Activated naive CD4-positive, alpha-beta T cell treated with anti-CD3 and anti-CD28 coated beads, Interleukin-2, amount 50 U/mL, for 72 hours (primary cell): Measurements from ENCODE around the gene PCK2. TPM values are rescaled to one million over a fixed set of nuclear protein-coding genes. Genes with fewer than 3 reads are reported as not detected.
"Not testable (repeated sequence)": the region's sequence is repeated elsewhere in the genome, so short reads cannot be mapped to it uniquely, and the experiment has no call there.

Experiments
- ATAC-seq, 2 donors: fragments of 150-1000 bp; cut with Tn5 transposase; 2 replicates each; pipeline ENCODE4 v1.10.0; 2021; ENCODE audit warnings: mild to moderate bottlenecking in 2 of 2, moderate library complexity in 2 of 2
- DNase-seq, 2 donors: peaks; one replicate each; pipeline ENCODE4 v3.0.0; 2021 to 2022; ENCODE audit warnings: low spot score in 2 of 2
- H3K27ac Mint-ChIP-seq, 2 donors: one replicate each; pipeline ENCODE4 v1.8.0; 2022; ENCODE audit warnings: mild to moderate bottlenecking in 2 of 2, mixed read lengths in 2 of 2
- H3K36me3 Mint-ChIP-seq, 2 donors: one replicate each; pipeline ENCODE4 v1.8.0; 2022; ENCODE audit warnings: mixed read lengths in 2 of 2
- H3K9me3 Mint-ChIP-seq, 2 donors: one replicate each; pipeline ENCODE4 v1.8.0; 2022; ENCODE audit warnings: mixed read lengths in 2 of 2
- total RNA-seq, 2 donors: library from RNA; stranded (reverse); gene quantifications; one replicate each; pipeline ENCODE4 v1.2.3, GENCODE V29; 2022

Gene PCK2
- total RNA-seq, 2 donors from 2014 or later: 40.9 to 89.2 TPM

DNA sequence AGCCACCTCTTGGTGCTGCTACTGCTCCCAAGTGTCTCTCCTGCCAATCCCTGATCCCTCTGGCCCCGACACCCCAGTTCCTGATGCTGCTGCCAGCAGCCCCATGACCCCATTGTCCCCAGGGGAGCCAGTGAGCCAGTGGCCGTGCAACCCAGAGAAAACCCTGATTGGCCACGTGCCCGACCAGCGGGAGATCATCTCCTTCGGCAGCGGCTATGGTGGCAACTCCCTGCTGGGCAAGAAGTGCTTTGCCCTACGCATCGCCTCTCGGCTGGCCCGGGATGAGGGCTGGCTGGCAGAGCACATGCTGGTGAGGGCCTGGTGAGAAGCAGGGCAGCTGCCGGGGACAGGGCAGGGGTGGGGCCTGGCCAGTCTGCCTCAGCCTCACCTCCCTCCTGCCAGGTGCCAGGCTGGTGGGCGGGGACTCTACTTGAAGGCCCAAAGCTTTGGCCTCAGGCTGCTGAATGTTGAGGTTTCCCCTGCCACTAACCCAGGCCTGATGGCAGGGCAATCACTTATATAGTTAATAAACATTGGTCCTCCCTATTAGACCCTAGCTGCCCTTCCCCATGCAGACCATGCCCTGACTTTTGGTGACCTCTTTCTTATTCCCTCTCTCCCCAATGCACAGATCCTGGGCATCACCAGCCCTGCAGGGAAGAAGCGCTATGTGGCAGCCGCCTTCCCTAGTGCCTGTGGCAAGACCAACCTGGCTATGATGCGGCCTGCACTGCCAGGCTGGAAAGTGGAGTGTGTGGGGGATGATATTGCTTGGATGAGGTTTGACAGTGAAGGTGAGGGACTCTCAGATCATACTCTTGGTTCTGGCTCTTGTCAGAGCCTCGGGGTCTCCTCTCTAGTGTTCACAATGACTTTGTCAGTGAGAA, 5.1 kb downstream of the PCK2 start:
- Mint-ChIP-seq H3K27ac (peak overlapping the region in 1 of 2 donors; percentile 9), H3K36me3 (peaks cover 31 to 42% of the 10 kb centered on the region in 2 donors), H3K9me3 (no peaks in the 10 kb centered on the region)
- no peak for DNase-seq
- ATAC-seq: no peak

DNA sequence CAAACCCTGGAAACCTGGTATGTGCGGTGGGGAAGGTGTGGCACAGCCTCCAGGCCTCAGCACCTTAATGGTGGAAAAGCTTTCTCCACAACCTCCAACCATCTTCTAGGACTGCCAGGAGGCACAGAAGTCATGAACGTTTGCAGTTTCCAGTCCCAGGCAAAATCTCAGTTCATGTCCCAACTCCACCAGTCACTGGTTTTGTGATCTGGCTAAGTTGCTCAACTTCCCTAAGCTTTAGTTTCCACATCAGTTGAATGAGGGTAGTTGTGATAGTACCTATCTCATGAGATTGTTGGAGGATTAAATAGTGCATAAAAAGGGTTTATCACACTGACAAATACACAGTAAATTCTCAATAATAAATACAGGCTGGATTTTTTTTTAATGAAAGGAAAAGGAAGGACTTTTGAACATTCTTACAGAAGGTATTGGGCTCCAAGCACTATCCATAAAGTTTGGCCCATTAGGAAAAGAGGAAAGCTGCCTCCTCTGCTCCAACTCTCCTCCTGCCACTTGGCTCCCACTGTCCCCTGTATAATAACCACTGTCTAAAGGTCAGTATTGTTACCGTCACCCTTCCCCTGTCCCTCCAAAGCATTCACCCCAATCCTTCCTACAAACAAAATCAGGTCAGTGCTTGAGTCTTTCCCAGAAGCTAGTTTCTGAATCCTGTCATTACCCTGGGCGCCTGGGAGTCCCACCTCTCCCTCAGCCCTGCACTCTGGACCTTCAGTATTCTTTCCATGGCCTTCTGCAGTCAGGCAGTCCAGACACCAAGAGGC, 6.3 kb downstream of the PCK2 start:
- ATAC-seq: no peak
- Mint-ChIP-seq H3K36me3 (peaks cover 26 to 42% of the 10 kb centered on the region in 2 donors), H3K27ac (peak overlapping the region in 1 of 2 donors; percentile 12), H3K9me3 (no peaks in the 10 kb centered on the region)
- no peak for DNase-seq

DNA sequence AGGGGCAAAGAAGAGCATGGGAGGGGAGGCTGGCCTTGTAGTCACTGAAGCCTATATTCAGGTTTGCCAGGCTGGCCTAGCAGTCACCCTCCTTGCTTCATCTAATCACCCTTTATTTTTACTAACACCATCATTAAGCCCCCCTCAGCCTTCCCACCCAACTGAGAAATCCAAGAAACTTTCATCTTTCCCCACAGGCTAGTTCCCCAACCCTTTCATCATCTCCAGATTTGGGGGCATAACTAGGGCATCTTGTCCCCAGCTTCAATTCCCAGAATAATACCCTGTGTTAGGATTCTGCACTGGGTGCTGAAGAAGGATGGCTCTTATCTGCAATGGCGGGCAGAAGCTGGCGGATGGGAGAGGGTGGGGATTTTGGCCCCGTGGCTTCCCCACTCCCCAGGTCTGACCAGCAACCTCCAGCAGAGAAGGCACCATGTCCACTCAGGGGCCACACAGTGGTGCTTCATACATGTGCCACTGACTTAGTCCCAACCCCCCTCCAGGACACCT, 6.9 kb downstream of the PCK2 start:
- DNase-seq: no peak
- no peak for ATAC-seq
- Mint-ChIP-seq H3K36me3 (peaks cover 22 to 37% of the 10 kb centered on the region in 2 donors), H3K27ac (peak overlapping the region in 1 of 2 donors; percentile 36), H3K9me3 (no peaks in the 10 kb centered on the region)

DNA sequence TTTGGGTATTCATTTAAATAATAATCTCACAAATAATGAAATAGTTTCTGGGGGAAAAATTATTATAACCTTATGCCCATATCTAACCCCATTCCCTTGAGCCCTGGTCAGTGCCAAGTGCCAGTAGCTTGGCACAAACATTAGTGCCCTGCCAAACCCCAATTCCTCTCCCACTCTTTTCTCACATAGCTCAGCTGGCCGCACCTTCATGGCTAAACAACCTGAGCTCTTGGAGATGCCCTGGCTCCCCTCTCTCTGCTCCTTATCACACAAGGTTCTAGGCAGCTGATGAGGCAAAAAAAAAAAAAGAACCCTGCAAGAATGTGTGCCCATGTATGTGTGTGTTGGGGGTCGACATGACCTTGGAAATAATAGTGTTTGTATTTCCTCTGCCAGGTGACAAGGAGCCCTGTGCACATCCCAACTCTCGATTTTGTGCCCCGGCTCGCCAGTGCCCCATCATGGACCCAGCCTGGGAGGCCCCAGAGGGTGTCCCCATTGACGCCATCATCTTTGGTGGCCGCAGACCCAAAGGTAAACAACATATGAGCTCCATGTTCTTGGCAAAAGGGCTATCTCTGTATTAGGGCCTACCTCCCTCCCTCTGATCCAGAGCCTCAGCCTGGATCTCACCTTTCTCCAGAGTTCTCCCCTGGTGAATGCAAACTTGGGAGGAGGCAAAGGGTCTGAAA, 8.4 kb downstream of the PCK2 start:
- DNase-seq (no peak), ATAC-seq (no peak)
- Mint-ChIP-seq H3K9me3 (no peaks in the 10 kb centered on the region), H3K36me3 (peaks cover 15 to 29% of the 10 kb centered on the region in 2 donors), H3K27ac (no peak overlapping the region)

DNA sequence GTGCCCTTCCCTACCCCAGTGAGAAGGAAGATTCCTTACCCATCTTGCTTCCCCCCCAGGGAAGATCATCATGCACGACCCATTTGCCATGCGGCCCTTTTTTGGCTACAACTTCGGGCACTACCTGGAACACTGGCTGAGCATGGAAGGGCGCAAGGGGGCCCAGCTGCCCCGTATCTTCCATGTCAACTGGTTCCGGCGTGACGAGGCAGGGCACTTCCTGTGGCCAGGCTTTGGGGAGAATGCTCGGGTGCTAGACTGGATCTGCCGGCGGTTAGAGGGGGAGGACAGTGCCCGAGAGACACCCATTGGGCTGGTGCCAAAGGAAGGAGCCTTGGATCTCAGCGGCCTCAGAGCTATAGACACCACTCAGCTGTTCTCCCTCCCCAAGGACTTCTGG, 9.3 kb downstream of the PCK2 start:
- Mint-ChIP-seq H3K9me3 (no peaks in the 10 kb centered on the region), H3K36me3 (peaks cover 15 to 29% of the 10 kb centered on the region in 2 donors), H3K27ac (peak overlapping the region in 1 of 2 donors; percentile 72)
- ATAC-seq (no peak), DNase-seq (no peak)

DNA sequence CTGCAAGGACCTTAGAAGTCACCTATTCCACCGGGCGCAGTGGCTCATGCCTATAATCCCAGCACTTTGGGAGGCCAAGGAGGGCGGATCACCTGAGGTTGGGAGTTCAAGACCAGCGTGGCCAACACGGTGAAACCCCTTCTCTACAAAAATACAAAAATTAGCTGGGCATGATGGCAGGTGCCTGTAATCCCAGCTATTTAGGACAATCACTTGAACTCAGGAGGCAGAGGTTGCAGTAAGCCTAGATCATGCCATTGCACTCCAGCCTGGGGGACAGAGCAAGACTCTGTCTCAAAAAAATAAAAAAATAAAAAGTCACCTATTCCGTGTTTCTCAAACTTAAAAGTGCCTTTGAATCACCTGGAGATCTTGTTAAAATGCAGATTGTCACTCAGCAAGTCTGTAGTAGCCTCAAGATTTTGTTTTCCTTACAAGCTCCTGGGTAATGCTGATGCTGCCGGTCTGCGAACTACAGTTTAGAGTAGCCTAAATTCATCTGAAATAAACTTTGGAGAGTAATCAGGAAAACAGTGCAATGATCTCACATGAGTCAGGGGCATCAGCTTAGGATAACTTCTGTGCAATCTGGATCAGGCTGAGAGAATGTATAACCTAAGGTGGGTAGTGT, 11.6 kb downstream of the PCK2 start:
- peak overlapping the region; percentile 15 to 16 for H3K27ac Mint-ChIP-seq
- not testable (repeated sequence) for DNase-seq, H3K9me3 Mint-ChIP-seq, ATAC-seq
- H3K36me3 Mint-ChIP-seq: peaks cover 15 to 23% of the 10 kb centered on the region in 2 donors

DNA sequence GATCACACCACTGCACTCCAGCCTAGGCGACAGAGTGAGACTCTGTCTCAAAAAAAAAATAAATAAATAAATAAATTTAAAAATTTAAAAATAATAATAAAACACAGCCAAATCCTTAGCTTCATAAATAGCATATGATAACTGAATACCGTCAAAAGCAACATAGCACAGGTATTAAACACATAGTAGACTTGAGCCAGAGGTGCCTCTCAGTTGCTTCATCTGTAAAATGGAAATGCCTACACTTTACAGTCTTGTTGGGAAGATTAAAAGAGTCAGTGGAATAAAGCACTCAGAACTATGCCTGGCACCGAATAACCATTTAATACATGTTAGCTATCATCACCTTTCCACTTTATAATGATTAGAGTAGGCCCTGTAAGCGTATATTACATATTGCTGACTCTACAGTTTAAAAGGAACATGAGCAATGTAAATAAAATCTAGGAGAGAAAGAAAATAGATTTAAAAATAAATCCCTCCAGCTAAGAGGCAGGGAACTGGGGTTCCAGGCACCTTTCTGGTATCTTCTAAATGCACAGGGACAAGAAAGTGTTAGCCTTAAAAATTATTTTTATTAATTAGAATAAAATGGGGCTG, 12.7 kb downstream of the PCK2 start:
- ATAC-seq: no peak
- no peak overlapping the region for H3K27ac Mint-ChIP-seq

DNA sequence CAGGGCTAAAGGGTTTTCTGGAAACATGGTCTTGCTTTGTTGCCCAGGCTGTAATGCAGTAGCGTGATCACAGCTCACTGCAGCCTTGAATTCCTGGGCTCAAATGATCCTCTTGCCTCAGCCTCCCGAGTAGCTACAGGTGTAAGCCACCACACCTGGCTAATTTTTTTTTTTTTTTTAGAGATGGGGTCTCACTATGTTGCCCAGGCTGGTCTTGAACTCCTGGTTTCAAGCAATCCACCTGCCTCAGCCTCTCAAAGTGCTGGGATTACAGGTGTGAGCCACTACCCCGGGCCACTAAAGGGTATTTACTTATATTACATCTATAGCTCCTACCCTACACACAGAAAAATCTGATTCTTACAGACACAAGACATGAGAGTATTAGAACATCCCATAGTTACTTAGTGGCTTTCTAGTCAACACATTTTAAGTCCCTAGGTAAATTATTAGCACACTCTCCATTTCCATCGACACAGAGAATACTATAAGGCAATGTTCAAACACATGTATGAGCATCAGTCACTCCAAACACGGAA, 14.3 kb downstream of the PCK2 start:
- no peak for ATAC-seq
- Mint-ChIP-seq H3K9me3 (no peaks in the 10 kb centered on the region), H3K36me3 (peaks cover 11 to 19% of the 10 kb centered on the region in 2 donors), H3K27ac (peak overlapping the region; percentile 82 to 86)
- no peak for DNase-seq

More for the DNA sequence above, 12.7 kb downstream of the PCK2 start:
- H3K9me3 Mint-ChIP-seq: no peaks in the 10 kb centered on the region
- no peak for DNase-seq
- H3K36me3 Mint-ChIP-seq: peaks cover 15 to 23% of the 10 kb centered on the region in 2 donors

DNA sequence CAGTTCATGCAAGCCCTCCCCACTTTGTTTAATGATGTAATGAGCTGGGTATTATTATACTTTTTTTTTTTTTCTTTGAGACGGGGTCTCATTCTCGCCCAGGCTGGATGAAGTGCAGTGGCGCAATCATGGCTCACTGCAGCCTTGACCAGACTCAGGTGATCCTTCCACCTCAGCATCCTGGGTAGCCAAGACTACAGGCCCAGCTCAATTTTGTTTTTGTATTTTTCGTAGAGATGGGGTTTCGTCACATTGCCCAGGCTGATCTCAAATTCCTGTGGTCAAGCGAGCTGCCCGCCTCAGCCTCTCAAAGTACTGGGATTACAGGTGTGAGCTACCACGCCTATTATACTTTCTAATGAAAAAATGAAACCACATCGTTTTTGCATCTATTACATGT, 15.9 kb downstream of the PCK2 start:
- peak overlapping the region in 1 of 2 donors; percentile 86 for H3K27ac Mint-ChIP-seq
- no peak for ATAC-seq
- DNase-seq: no peak
- no peaks in the 10 kb centered on the region for H3K9me3 Mint-ChIP-seq
- H3K36me3 Mint-ChIP-seq: peaks cover under 1 to 2% of the 10 kb centered on the region in 2 donors

DNA sequence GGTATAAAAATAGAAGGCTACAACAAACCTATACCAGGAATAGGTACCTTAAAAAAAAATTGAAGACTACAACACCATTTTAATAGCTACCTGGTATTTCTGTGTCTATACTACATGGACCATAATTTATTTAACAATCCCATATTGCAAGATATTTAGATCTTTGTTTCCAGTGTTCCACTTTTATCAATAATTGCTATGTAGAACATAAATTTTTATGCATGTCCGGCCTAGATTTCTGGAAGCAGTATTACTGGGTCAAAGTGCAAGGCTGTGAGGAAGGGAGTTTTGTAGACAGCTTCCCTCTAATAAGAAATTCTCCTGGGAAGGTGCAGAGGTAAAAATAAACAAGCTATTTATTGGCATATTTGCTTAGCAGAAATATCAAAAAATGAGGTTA, 16.4 kb downstream of the PCK2 start:
- H3K36me3 Mint-ChIP-seq: peaks cover 5% of the 10 kb centered on the region in 2 donors

DNA sequence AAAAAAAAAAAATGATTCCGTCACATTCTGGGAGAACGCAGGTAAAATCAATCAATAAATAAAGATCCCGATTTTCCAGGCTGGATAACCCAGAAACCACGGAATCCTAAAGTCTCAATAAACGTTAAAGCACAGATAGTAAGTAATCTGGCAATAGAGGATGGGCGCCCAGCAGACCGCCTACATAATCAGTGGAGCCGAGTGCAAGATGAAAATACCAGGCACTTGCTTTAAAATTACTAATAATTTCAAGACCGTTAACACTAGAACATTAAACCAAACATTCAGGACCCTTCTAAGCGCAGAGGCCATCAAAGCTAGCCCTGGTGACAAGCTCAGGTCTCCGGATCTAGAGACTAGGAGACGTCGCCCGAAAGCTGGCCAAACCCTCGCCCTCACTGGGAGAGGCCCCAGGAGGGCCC, 19.3 kb downstream of the PCK2 start:
- H3K27ac Mint-ChIP-seq: peak overlapping the region; percentile 99
- ATAC-seq (no peak), DNase-seq (no peak)
- H3K36me3 Mint-ChIP-seq: peaks cover 18 to 34% of the 10 kb centered on the region in 2 donors
- no peaks in the 10 kb centered on the region for H3K9me3 Mint-ChIP-seq

More for the DNA sequence above, 16.4 kb downstream of the PCK2 start:
- DNase-seq (no peak), ATAC-seq (no peak)
- Mint-ChIP-seq H3K9me3 (no peaks in the 10 kb centered on the region), H3K27ac (peak overlapping the region in 1 of 2 donors; percentile 32)

DNA sequence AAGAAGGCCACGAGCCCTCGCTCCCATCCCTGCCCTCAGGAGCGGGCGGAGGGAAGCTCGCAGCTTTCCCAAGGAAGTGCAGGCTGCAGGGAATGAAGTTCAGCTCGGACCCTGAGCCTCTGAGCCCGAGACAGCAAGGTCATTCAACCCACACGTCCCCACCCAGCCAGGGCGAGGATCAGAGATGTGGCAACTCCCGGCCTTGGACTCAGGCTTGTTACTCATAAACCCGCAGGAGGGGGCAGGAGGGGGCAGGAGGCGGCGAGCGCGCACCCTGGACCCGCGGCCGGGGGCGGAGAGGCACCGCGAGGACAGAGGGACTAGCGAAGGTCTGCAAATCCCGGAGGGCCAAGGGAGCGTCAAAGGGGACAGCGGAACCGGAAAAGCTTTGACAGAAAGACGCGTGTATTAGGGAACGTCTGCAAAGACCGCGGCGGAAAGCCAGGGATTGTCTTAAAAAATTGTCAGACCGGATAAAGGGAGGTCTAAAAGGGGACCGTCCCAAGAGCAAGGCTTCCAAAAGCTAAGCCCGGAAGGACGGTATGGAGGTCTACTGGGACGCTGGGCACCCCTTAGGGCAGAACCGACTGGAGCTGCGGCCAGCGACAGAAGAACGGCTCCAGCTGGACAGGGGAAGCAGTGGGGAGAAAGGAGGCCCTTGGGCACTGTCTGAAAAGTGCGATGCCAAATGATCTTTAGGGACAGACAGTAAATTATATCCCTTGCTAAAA, 19.9 kb downstream of the PCK2 start:
- H3K9me3 Mint-ChIP-seq: no peaks in the 10 kb centered on the region
- peaks cover 23 to 40% of the 10 kb centered on the region in 2 donors for H3K36me3 Mint-ChIP-seq
- peak; percentile 76 to 90 for DNase-seq
- peak overlapping the region; percentile 99 for H3K27ac Mint-ChIP-seq
- peak; percentile 44 to 58 for ATAC-seq

DNA sequence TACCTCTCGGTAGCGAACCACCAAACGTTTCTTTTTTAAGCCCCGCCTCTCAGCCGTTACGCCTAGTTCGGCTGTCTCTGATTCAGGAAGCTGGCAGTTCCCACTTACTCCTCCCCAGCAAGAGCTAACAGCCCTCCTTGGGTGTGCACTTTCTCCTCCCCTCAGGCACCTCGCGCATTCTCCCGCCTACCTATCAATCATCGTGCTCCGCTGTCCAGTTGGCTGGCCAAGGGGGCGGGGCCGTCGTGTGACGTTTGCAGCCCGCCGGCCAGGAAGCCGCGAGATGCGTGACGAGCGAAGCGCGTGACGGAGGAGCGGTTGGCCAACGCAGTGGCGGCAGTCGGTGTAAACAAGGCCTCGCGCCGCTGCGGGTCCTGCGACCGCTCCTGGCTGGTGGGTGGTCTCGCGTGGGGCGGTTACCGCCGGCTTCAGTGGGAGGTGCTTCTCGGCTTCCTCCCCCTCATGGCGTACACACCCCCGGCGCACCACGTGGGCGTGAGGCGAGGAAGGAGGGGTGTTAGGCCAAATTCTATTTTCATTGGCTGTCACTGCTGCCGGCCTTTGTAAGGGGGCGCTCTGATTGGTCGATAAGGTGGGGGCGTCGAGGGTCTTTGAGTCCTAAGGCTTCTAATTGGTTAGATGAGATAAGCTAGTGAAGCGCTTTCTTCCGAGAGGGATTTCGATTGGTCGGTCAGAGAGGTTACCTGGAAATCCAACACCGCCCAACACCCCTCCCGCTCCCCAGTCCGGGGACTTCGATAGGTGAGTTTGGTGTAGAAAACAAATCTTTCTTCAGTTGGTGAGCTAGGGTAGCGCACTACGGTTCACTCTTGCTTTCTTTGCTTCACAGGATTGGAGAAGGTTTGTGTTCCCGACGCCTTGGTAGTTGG, 20.7 kb downstream of the PCK2 start, which contains the start of the genes DCAF11 and NRL:
Gene DCAF11 (plus strand): TSS at position 246 of the 890 bp plus-strand sequence. CDS start 818 bp downstream, outside the sequence.
Gene NRL (minus strand): TSS at position 418 of the 890 bp plus-strand sequence. CDS start 32,101 bp downstream, outside the sequence.
- H3K27ac Mint-ChIP-seq: peak within 1 kb of the TSS; percentile 99
- peak; percentile 96 to 99 for DNase-seq
- ATAC-seq: peak; percentile 89 to 91
- H3K36me3 Mint-ChIP-seq: peaks cover 27 to 43% of the 10 kb centered on the region in 2 donors
- H3K9me3 Mint-ChIP-seq: no peaks in the 10 kb centered on the region
